B cell (primary cell): Measurements from ENCODE around the gene RASGRP2. TPM values are rescaled to one million over a fixed set of nuclear protein-coding genes. Genes with fewer than 3 reads are reported as not detected.

ENCODE experiments used
- ATAC-seq: fragments of 200-7000 bp; cut with Tn5 transposase; one replicate; pipeline ENCODE4 v1.10.0; 2021; ENCODE audit warnings: low read depth, mild to moderate bottlenecking, moderate number of reproducible peaks, moderate library complexity
- CTCF ChIA-PET: fragments of 350-600 bp; sonication (Branson Sonifier 250); formaldehyde crosslinking; loops from one replicate; lab custom pipeline; 2021; ENCODE audit warnings: antibody characterized with exemption, inconsistent platforms; lab: Charles Lee
- POLR2A ChIA-PET: fragments of 350-600 bp; sonication (Branson Sonifier 250); formaldehyde crosslinking; loops from one replicate; lab custom pipeline; 2021; ENCODE audit warnings: antibody characterized with exemption; lab: Charles Lee
- DNase-seq: peaks from one replicate; pipeline ENCODE4 v3.0.0; 2013
- H2AFZ ChIP-seq: 2 replicates; pipeline ENCODE4 v1.6.1; 2012; ENCODE audit warnings: mild to moderate bottlenecking, low read depth, low read length; ENCODE audit not compliant: insufficient read depth, poor library complexity, severe bottlenecking
- H3K27ac ChIP-seq, 2 donors: 1 replicate in 1 of 2; 2 replicates in 1 of 2; pipeline ENCODE4 v1.5.1; 2012 to 2013; ENCODE audit warnings: low read length in 2 of 2, mild to moderate bottlenecking in 2 of 2, moderate library complexity in 1 of 2
- H3K27me3 ChIP-seq, 4 experiments: fragments of 200-600 bp in 1 of 4; sonication (generic) in 1 of 4; replicated peaks in 1 of 4; 1 replicate in 2 of 4; 2 replicates in 2 of 4; pipeline versions ENCODE4 v1.6.1 to v1.7.0; 2013 to 2016; ENCODE audit warnings: low read length in 3 of 4, mild to moderate bottlenecking in 2 of 4, mixed read lengths in 1 of 4, moderate library complexity in 1 of 4; ENCODE audit not compliant: insufficient read depth in 4 of 4, control insufficient read depth in 3 of 4; ENCODE audit errors: control extremely low read depth in 1 of 4
- H3K36me3 ChIP-seq, 2 experiments: replicated peaks in 1 of 2; 1 replicate in 1 of 2; 2 replicates in 1 of 2; pipeline versions ENCODE4 v1.6.1 to v1.7.1; 2013; ENCODE audit warnings: low read length in 1 of 2; ENCODE audit not compliant: insufficient read depth in 2 of 2, control insufficient read depth in 1 of 2; ENCODE audit errors: control extremely low read depth in 1 of 2, extremely low read depth in 1 of 2
- H3K4me1 ChIP-seq, 2 donors: fragments of 200-600 bp in 1 of 2; sonication (generic) in 1 of 2; 1 replicate in 1 of 2; 2 replicates in 1 of 2; pipeline versions ENCODE4 v1.5.1 to v1.6.1; 2013 to 2017; ENCODE audit warnings: low read length in 2 of 2; ENCODE audit not compliant: control insufficient read depth in 2 of 2, insufficient read depth in 2 of 2
- H3K4me2 ChIP-seq: replicated peaks from 2 replicates; pipeline ENCODE3; 2012; ENCODE audit warnings: mild to moderate bottlenecking, low read depth, low read length; ENCODE audit not compliant: poor library complexity, severe bottlenecking
- H3K4me3 ChIP-seq, 5 experiments: fragments of 200-600 bp in 1 of 5; sonication (generic) in 1 of 5; 1 replicate in 3 of 5; 2 replicates in 2 of 5; pipeline versions ENCODE4 v1.5.1 to v1.7.0; 2011 to 2016; ENCODE audit warnings: low read length in 4 of 5, mild to moderate bottlenecking in 4 of 5, low read depth in 2 of 5, control low read depth in 1 of 5, moderate library complexity in 1 of 5; ENCODE audit not compliant: insufficient read depth in 1 of 5; ENCODE audit errors: control extremely low read depth in 1 of 5, extremely low read depth in 1 of 5
- H3K79me2 ChIP-seq: fragments of 200-600 bp; sonication (generic); one replicate; pipeline ENCODE4 v1.6.0; 2016; ENCODE audit warnings: low read length; ENCODE audit not compliant: control insufficient read depth, insufficient read depth
- H3K9ac ChIP-seq: fragments of 200-600 bp; sonication (generic); 2 replicates; pipeline ENCODE4 v1.6.1; 2017; ENCODE audit warnings: mild to moderate bottlenecking, low read length, moderate library complexity
- H3K9me3 ChIP-seq, 3 donors: one replicate each; pipeline versions ENCODE4 v1.6.1 to v1.7.1; 2013; ENCODE audit warnings: low read length in 2 of 3; ENCODE audit not compliant: control insufficient read depth in 2 of 3, insufficient read depth in 1 of 3; ENCODE audit errors: control extremely low read depth in 1 of 3
- H4K20me1 ChIP-seq: 2 replicates; pipeline ENCODE4 v1.6.0; 2012; ENCODE audit warnings: mild to moderate bottlenecking, low read length; ENCODE audit not compliant: insufficient read depth, control insufficient read depth, poor library complexity, severe bottlenecking
- H3K27ac Mint-ChIP-seq: one replicate; pipeline ENCODE4 v1.8.0; 2021; ENCODE audit warnings: mixed read lengths
- H3K27me3 Mint-ChIP-seq: one replicate; pipeline ENCODE4 v1.8.0; 2021; ENCODE audit warnings: mixed read lengths
- H3K4me1 Mint-ChIP-seq: one replicate; pipeline ENCODE4 v1.8.0; 2021; ENCODE audit warnings: mixed read lengths
- H3K4me3 Mint-ChIP-seq: one replicate; pipeline ENCODE4 v1.8.0; 2021; ENCODE audit warnings: mixed read lengths
- H3K9me3 Mint-ChIP-seq: one replicate; pipeline ENCODE4 v1.8.0; 2022; ENCODE audit warnings: mixed read lengths; ENCODE audit not compliant: insufficient read depth
- EZH2 ChIP-seq: IDR thresholded peaks from 2 replicates; pipeline ENCODE4 v1.6.1; 2012; ENCODE audit warnings: borderline replicate concordance, low read depth, mild to moderate bottlenecking, moderate library complexity, low read length; ENCODE audit not compliant: insufficient read depth, poor library complexity, severe bottlenecking
- WGBS: methylation state at CpG from one replicate; pipeline ENCODE4 v1.1.5; 2013; ENCODE audit warnings: missing lambda C conversion rate; ENCODE audit not compliant: insufficient coverage; 5-methylcytosine and 5-hydroxymethylcytosine counted together
- intact Hi-C: fragments of 100-400 bp; cut with micrococcal nuclease; formaldehyde crosslinking; loops from one replicate; pipeline ENCODE4 v1.10.0; 2022
- polyA plus RNA-seq: library from polyadenylated mRNA; depleted of rRNA; stranded (reverse); fragments of >200 nt; gene quantifications from 2 replicates; pipeline ENCODE4 v1.2.3, GENCODE V29; 2012
- total RNA-seq, 2 donors: library from RNA; stranded (reverse); fragments of 120-200 nt in 1 of 2; gene quantifications; 1 replicate in 1 of 2; 2 replicates in 1 of 2; pipeline versions ENCODE4 v1.2.3 to v1.2.4, GENCODE V29; 2013 to 2022
- TF ChIP-seq, protein P1 (sequence below): fragments of 200-600 bp; IDR thresholded peaks from one replicate; pipeline ENCODE4 v1.8.0; 2022; ENCODE audit warnings: antibody characterized with exemption, mild to moderate bottlenecking

RASGRP2 gene
- total and polyA plus RNA-seq, 2 donors (not counting 1 experiment from before 2014, with no cell fraction given), result 628 to 1,139 TPM

DNA sequence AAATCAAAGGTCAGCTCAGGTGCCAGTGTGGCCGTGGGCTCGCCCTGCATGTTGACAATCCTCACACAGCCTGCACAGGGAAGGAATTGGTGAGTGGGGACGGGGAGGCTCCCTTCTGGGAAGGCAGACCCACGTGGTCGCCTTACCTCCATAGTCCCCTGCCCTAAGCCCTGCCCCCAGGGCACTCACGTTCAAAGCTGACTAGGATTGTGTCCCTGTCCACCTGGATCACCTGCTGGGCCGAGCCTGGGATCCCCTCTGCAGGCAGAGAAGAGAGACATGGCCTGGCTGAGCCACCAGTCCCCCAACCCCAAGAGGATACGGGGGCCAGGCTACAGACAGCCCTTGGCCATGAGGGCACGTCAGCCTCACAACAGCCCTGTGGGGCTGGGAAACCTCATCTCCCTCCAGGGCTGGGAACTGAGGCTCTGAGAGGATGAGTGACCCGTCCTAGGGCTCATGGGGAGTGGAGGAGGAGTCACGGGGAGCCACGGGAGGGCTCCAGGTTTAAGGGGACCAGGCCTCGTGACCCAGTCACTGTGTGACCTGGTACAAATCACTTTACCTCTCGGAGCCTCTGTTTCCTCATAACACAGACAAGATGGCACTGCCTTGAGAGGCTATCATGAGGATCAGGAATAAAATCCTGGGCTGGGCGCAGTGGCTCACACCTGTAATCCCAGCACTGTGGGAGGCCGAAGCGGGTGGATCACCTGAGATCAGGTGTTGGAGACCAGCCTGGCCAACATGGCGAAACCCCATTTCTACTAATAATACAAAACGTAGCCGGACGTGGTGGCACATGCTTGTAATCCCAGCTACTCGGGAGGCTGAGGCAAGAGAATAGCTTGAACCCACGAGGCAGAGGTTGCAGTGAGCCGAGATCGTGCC lies 46.5 kb upstream of the RASGRP2 start:
- Histone ChIP-seq H3K4me2 (no peak overlapping the region), H3K27ac (no peak overlapping the region), H3K36me3 (peaks cover 4 to 48% of the 10 kb centered on the region in 2 experiments), H2AFZ (no peak overlapping the region), H3K79me2 (no peaks in the 10 kb centered on the region), H3K27me3 (no peaks in the 10 kb centered on the region), H3K9ac (no peak overlapping the region), H3K4me1 (peaks cover 13 to 18% of the 10 kb centered on the region in 2 donors), H3K9me3 (no peaks in the 10 kb centered on the region), H4K20me1 (no peaks in the 10 kb centered on the region), H3K4me3 (no peak overlapping the region)
- H3K9me3 Mint-ChIP-seq, result no peaks in the 10 kb centered on the region
- ATAC-seq (no peak), DNase-seq (no peak)
- CTCF ChIA-PET, result interaction anchor here (1.5 to 1.7 kb wide), 2 partner anchors 10 to 103 kb away, joined by 3 to 10 read pairs; no protein-coding TSS in a partner anchor
- POLR2A ChIA-PET, result interaction anchor here (1.3 kb wide), 1 partner anchor 75 kb away, joined by 3 read pairs; no protein-coding TSS in a partner anchor
- H3K4me1 Mint-ChIP-seq, result peaks cover 19% of the 10 kb centered on the region
- TF ChIP-seq, protein P1, sequence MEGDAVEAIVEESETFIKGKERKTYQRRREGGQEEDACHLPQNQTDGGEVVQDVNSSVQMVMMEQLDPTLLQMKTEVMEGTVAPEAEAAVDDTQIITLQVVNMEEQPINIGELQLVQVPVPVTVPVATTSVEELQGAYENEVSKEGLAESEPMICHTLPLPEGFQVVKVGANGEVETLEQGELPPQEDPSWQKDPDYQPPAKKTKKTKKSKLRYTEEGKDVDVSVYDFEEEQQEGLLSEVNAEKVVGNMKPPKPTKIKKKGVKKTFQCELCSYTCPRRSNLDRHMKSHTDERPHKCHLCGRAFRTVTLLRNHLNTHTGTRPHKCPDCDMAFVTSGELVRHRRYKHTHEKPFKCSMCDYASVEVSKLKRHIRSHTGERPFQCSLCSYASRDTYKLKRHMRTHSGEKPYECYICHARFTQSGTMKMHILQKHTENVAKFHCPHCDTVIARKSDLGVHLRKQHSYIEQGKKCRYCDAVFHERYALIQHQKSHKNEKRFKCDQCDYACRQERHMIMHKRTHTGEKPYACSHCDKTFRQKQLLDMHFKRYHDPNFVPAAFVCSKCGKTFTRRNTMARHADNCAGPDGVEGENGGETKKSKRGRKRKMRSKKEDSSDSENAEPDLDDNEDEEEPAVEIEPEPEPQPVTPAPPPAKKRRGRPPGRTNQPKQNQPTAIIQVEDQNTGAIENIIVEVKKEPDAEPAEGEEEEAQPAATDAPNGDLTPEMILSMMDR, result no peak
- no peak for TF ChIP-seq EZH2
- H3K27me3 Mint-ChIP-seq, result no peaks in the 10 kb centered on the region
- no peak overlapping the region for H3K27ac Mint-ChIP-seq
- 96% methylated on average over 11 of the region's 25 CpGs for WGBS
- intact Hi-C loops, result no loop called here
- no peak overlapping the region for H3K4me3 Mint-ChIP-seq
